OCI-LY3 (cell line): Measurements from ENCODE around the gene BANF2.
A peak's percentile ranks its signal among the peaks of the same experiment; 100 is the strongest.

Source experiments
- H2AFZ ChIP-seq: fragments of 200-600, 300-600 bp; shearing (Covaris generic); 2 replicates; pipeline ENCODE4 v1.6.0; 2014; ENCODE audit warnings: antibody characterized with exemption, low read depth, low read length
- H3K27ac ChIP-seq: fragments of 200-600, 300-600 bp; sonication (generic); 2 replicates; pipeline ENCODE4 v1.5.1; 2014; ENCODE audit warnings: mild to moderate bottlenecking, low read length, moderate library complexity, mixed read lengths
- H3K27me3 ChIP-seq: fragments of 200-600, 300-600 bp; sonication (generic); 2 replicates; pipeline ENCODE4 v1.6.1; 2014; ENCODE audit warnings: low read depth, low read length, mixed read lengths
- H3K36me3 ChIP-seq: fragments of 200-600, 300-600 bp; sonication (generic); replicated peaks from 2 replicates; pipeline ENCODE3; 2014; ENCODE audit warnings: low read depth, low read length, mixed read lengths
- H3K4me1 ChIP-seq: fragments of 300-600, 200-600 bp; sonication (generic); 2 replicates; pipeline ENCODE4 v1.6.1; 2014; ENCODE audit warnings: low read length, mixed read lengths
- H3K4me2 ChIP-seq: fragments of 200-600, 300-600 bp; sonication (generic); 2 replicates; pipeline ENCODE4 v1.6.1; 2014; ENCODE audit warnings: low read length, mixed read lengths
- H3K4me3 ChIP-seq: fragments of 300-600, 200-600 bp; sonication (generic); 2 replicates; pipeline ENCODE4 v1.5.1; 2014; ENCODE audit warnings: antibody characterized with exemption, mild to moderate bottlenecking, low read length, moderate library complexity
- H3K79me2 ChIP-seq: fragments of 300-600, 200-600 bp; shearing (Covaris generic); 2 replicates; pipeline ENCODE4 v1.6.1; 2014; ENCODE audit warnings: mild to moderate bottlenecking, low read length, mixed read lengths
- H3K9ac ChIP-seq: fragments of 300-600, 200-600 bp; shearing (Covaris generic); 2 replicates; pipeline ENCODE4 v1.6.0; 2014; ENCODE audit warnings: mild to moderate bottlenecking, low read length, moderate library complexity
- H3K9me3 ChIP-seq: fragments of 200-600, 300-600 bp; shearing (Covaris generic); 2 replicates; pipeline ENCODE4 v1.6.1; 2014; ENCODE audit warnings: low read length, mixed read lengths; ENCODE audit not compliant: insufficient read depth
- H4K20me1 ChIP-seq: fragments of 200-600, 300-600 bp; sonication (generic); 2 replicates; pipeline ENCODE4 v1.6.1; 2016; ENCODE audit warnings: low read length, mixed read lengths; ENCODE audit not compliant: insufficient read depth
- EZH2phosphoT487 ChIP-seq: fragments of 200-600 bp; shearing (Covaris generic); IDR thresholded peaks from 2 replicates; pipeline ENCODE4 v1.6.1; 2018; ENCODE audit warnings: antibody characterized with exemption, mixed run types, low read depth
- TF ChIP-seq, protein P1 (sequence below): fragments of 200-600, 300-600 bp; sonication (generic); IDR thresholded peaks from 2 replicates; pipeline ENCODE4 v1.5.1; 2014; ENCODE audit warnings: antibody characterized with exemption, low read length, low read depth

Gene BANF2

GRCh38 chr20:17715075-17715474 lies 15.3 kb downstream of the BANF2 start:
- no peak overlapping the region for H3K4me3 ChIP-seq
- H3K9me3 ChIP-seq, result no peaks in the 10 kb centered on the region
- H4K20me1 ChIP-seq, result no peaks in the 10 kb centered on the region
- no peaks in the 10 kb centered on the region for H3K4me1 ChIP-seq
- H3K27me3 ChIP-seq, result peaks cover 9% of the 10 kb centered on the region
- H2AFZ ChIP-seq, result no peak overlapping the region
- TF ChIP-seq, protein P1, sequence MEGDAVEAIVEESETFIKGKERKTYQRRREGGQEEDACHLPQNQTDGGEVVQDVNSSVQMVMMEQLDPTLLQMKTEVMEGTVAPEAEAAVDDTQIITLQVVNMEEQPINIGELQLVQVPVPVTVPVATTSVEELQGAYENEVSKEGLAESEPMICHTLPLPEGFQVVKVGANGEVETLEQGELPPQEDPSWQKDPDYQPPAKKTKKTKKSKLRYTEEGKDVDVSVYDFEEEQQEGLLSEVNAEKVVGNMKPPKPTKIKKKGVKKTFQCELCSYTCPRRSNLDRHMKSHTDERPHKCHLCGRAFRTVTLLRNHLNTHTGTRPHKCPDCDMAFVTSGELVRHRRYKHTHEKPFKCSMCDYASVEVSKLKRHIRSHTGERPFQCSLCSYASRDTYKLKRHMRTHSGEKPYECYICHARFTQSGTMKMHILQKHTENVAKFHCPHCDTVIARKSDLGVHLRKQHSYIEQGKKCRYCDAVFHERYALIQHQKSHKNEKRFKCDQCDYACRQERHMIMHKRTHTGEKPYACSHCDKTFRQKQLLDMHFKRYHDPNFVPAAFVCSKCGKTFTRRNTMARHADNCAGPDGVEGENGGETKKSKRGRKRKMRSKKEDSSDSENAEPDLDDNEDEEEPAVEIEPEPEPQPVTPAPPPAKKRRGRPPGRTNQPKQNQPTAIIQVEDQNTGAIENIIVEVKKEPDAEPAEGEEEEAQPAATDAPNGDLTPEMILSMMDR, result no peak
- no peak for TF ChIP-seq EZH2phosphoT487
- H3K79me2 ChIP-seq, result no peaks in the 10 kb centered on the region
- no peaks in the 10 kb centered on the region for H3K36me3 ChIP-seq
- H3K27ac ChIP-seq, result no peak overlapping the region
- H3K9ac ChIP-seq, result no peak overlapping the region
- H3K4me2 ChIP-seq, result no peak overlapping the region

DNA sequence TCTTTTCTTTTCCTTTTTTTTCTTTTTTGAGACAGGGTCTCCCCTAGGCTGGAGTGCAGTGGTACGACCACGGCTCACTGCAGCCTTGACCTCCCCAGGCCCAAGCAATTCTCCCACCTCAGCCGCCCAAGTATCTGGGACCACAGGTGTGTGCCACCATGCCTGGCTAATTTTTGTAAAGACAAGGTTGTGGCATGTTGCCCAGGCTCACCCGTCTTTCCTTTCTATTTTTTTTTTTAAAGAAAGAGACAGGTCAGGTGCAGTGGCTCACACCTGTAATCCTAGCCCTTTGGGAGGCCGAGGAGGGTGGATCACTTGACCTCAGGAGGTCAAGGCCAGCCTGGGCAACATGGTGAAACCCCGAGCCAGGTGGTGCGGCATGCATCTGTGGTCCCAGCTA lies 16.6 kb downstream of the BANF2 start:
- Histone ChIP-seq H4K20me1 (no peaks in the 10 kb centered on the region), H3K27me3 (peaks cover 9% of the 10 kb centered on the region), H3K79me2 (no peaks in the 10 kb centered on the region), H3K27ac (no peak overlapping the region), H3K9me3 (no peaks in the 10 kb centered on the region), H2AFZ (no peak overlapping the region), H3K36me3 (no peaks in the 10 kb centered on the region), H3K9ac (no peak overlapping the region), H3K4me3 (no peak overlapping the region), H3K4me1 (no peaks in the 10 kb centered on the region), H3K4me2 (no peak overlapping the region)
- TF ChIP-seq EZH2phosphoT487, result no peak
- TF ChIP-seq, protein P1, result no peak

DNA sequence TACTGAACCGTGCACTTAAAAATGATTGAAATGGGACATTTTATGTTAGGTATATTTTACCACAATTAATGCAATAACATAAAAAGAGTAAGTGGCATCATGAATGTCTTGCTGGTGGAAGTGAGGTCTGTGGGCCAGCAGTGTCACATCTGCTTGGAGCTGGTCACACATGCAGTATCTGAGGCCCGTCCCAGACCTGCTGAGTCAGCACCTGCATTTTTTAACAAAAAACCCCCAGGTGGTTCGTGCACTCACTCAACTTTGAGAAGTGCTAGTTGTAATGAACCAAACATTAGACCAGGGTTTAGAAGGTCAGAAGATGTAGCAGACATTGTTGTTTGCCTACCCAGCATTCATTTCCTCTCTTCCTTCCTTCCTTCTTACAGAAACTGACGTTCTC lies 21.0 kb downstream of the BANF2 start:
- Histone ChIP-seq H3K4me2 (no peak overlapping the region), H3K79me2 (no peaks in the 10 kb centered on the region), H3K4me3 (no peak overlapping the region), H3K27ac (no peak overlapping the region), H3K27me3 (peaks cover 38% of the 10 kb centered on the region), H2AFZ (no peak overlapping the region), H4K20me1 (no peaks in the 10 kb centered on the region), H3K4me1 (no peaks in the 10 kb centered on the region), H3K36me3 (no peaks in the 10 kb centered on the region), H3K9ac (no peak overlapping the region), H3K9me3 (no peaks in the 10 kb centered on the region)
- TF ChIP-seq, protein P1, result no peak
- TF ChIP-seq EZH2phosphoT487, result no peak

GRCh38 chr20:17721802-17722486 lies 22.2 kb downstream of the BANF2 start:
- no peaks in the 10 kb centered on the region for H4K20me1 ChIP-seq

More at GRCh38 chr20:17721802-17722486, 22.2 kb downstream of the BANF2 start:
- Histone ChIP-seq H3K27me3 (peaks cover 45% of the 10 kb centered on the region), H3K36me3 (no peaks in the 10 kb centered on the region), H3K4me3 (no peak overlapping the region), H3K4me1 (no peaks in the 10 kb centered on the region), H2AFZ (no peak overlapping the region), H3K4me2 (no peak overlapping the region), H3K9ac (no peak overlapping the region), H3K27ac (no peak overlapping the region), H3K9me3 (no peaks in the 10 kb centered on the region), H3K79me2 (no peaks in the 10 kb centered on the region)
- TF ChIP-seq, protein P1, result peak; percentile 25
- no peak for TF ChIP-seq EZH2phosphoT487
